Right lobe of liver (tissue), 4 donors: ENCODE measurements around the gene CUEDC1.

Source experiments
- POLR2A ChIP-seq: fragments of 450-650 bp; IDR thresholded peaks from one replicate; pipeline ENCODE4 v1.6.1; 2017; ENCODE audit warnings: antibody characterized with exemption, mild to moderate bottlenecking
- TF ChIP-seq, protein P1 (sequence below), 4 donors: fragments of 200-600 bp in 3 of 4; fragments of 450-650 bp in 1 of 4; IDR thresholded peaks; one replicate each; pipeline versions ENCODE4 v1.5.1 to v1.8.0; 2016 to 2022; ENCODE audit warnings: antibody characterized with exemption in 4 of 4, mild to moderate bottlenecking in 2 of 4
- donor health status: DM: no; HTN: no; CAD: no.
- donor health status: DM: no; HTN: no; CAD: no.
- donor health status: DM: no; HTN: yes; CAD: no.

DNA sequence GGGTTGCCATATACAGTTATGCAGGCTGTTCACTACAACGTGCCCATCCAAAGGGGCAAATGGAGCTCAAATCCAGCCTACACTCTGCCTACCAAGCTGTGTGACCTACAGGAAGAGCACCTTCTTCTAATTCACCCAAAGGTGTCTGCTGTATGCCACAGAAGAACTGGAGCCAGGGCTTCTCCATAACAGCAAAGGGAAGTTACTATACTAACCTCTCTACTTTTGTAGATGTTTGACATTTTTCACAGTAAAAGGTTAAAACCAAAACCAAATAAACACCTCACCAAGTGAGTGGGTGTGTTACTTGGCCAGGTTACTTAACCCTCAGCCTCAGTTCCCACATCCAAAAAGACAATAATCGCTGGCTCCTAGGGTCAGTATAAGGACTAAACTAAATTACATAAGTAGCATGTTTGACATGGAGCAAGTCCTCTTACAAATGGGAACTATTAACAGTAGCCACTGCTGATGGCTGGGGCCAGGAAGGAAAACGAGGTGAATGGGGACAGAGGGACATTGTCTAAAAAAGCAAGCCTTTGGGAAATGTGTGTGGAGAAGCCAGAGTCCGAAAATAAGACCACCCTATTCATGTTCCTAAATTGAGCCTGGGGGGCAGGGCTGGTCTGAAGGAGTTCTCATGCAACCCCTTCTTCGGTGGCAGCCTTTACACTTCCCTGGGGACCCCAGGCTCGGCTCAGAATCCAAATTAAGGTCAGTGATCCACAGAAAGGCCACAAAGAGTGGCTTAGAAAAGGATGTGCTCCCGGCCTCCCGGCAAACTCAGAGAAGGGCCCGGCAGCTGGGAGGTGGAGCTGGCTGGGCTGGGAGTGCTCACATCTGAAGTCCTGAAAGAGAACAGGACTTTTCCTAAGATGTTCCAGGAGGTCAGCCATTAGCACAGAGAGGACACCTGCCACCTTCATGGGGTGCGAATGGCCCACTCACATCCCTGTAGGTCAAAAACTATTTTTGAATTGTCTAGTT, 13.5 kb downstream of the CUEDC1 start:
- TF ChIP-seq, protein P1, sequence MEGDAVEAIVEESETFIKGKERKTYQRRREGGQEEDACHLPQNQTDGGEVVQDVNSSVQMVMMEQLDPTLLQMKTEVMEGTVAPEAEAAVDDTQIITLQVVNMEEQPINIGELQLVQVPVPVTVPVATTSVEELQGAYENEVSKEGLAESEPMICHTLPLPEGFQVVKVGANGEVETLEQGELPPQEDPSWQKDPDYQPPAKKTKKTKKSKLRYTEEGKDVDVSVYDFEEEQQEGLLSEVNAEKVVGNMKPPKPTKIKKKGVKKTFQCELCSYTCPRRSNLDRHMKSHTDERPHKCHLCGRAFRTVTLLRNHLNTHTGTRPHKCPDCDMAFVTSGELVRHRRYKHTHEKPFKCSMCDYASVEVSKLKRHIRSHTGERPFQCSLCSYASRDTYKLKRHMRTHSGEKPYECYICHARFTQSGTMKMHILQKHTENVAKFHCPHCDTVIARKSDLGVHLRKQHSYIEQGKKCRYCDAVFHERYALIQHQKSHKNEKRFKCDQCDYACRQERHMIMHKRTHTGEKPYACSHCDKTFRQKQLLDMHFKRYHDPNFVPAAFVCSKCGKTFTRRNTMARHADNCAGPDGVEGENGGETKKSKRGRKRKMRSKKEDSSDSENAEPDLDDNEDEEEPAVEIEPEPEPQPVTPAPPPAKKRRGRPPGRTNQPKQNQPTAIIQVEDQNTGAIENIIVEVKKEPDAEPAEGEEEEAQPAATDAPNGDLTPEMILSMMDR (IDR thresholded peaks at IDR 0.05): no peak
- no peak for TF ChIP-seq POLR2A
